Activated CD8-positive, alpha-beta memory T cell treated with anti-CD3 and anti-CD28 coated beads for 1 hour (primary cell): ENCODE measurements around the gene KIAA1586.
"Not testable (repeated sequence)": the region's sequence is repeated elsewhere in the genome, so short reads cannot be mapped to it uniquely, and the experiment has no call there.

Source experiments
- DNase-seq, 2 donors: peaks; one replicate each; pipeline ENCODE4 v3.0.0-alpha.2; 2020; ENCODE audit warnings: low read depth in 1 of 2; ENCODE audit errors: extremely low read depth in 1 of 2

The KIAA1586 gene

GRCh38 chr6:57044061-57044460 is 2.4 kb upstream of the KIAA1586 start:
- not testable (repeated sequence) for DNase-seq

- no peak for DNase-seq
Observed at GRCh38 chr6:57044568-57044967, 1.9 kb upstream of the KIAA1586 start.

- DNase-seq = not testable (repeated sequence)
Observed at GRCh38 chr6:57047257-57047585, 728 bp downstream of the KIAA1586 start.

- not testable (repeated sequence) for DNase-seq
Observed at GRCh38 chr6:57047859-57048258, 1.4 kb downstream of the KIAA1586 start.

- DNase-seq = no peak
Observed at GRCh38 chr6:57048577-57048976, 2.1 kb downstream of the KIAA1586 start.

GRCh38 chr6:57063847-57064246 is 17.4 kb downstream of the KIAA1586 start:
- no peak for DNase-seq

- DNase-seq = no peak
Observed at GRCh38 chr6:57064809-57065208, 18.3 kb downstream of the KIAA1586 start.

- DNase-seq = no peak
Observed at GRCh38 chr6:57068061-57068460, 21.6 kb downstream of the KIAA1586 start.

- no peak for DNase-seq
Observed at GRCh38 chr6:57069228-57069627, 22.7 kb downstream of the KIAA1586 start.

GRCh38 chr6:57069920-57070331 is 23.4 kb downstream of the KIAA1586 start:
- DNase-seq = no peak

- DNase-seq = no peak
Observed at GRCh38 chr6:57072108-57072507, 25.6 kb downstream of the KIAA1586 start.

GRCh38 chr6:57074383-57074782 is 27.9 kb downstream of the KIAA1586 start:
- no peak for DNase-seq

GRCh38 chr6:57075092-57075491 is 28.6 kb downstream of the KIAA1586 start:
- no peak for DNase-seq

GRCh38 chr6:57078531-57079207 is 32.2 kb downstream of the KIAA1586 start:
- no peak for DNase-seq

- no peak for DNase-seq
Observed at GRCh38 chr6:57085471-57085870, 39.0 kb downstream of the KIAA1586 start.

- no peak for DNase-seq
Observed at GRCh38 chr6:57086843-57087242, 40.4 kb downstream of the KIAA1586 start.

GRCh38 chr6:57087916-57088315 is 41.4 kb downstream of the KIAA1586 start:
- no peak for DNase-seq

- no peak for DNase-seq
Observed at GRCh38 chr6:57089265-57089664, 42.8 kb downstream of the KIAA1586 start.

- peak; percentile 87 to 94 for DNase-seq
Observed at GRCh38 chr6:57089687-57090457, 43.4 kb downstream of the KIAA1586 start, which contains the start of gene ZNF451. TSS of gene ZNF451 (plus strand) at chr6:57090188. CDS start at chr6:57090254, 66 bp downstream.

- DNase-seq = not testable (repeated sequence)
Observed at GRCh38 chr6:57090458-57091067, 44.1 kb downstream of the KIAA1586 start.

- not testable (repeated sequence) for DNase-seq
Observed at GRCh38 chr6:57091375-57091774, 44.9 kb downstream of the KIAA1586 start.

GRCh38 chr6:57094689-57095088 is 48.2 kb downstream of the KIAA1586 start:
- DNase-seq = no peak
